HUES48 (cell line): ENCODE measurements around the gene MAGI2.
A peak's percentile ranks its signal among the peaks of the same experiment; 100 is the strongest.

Source experiments
- H3K27ac ChIP-seq: one replicate; pipeline ENCODE4 v1.7.0; 2013; ENCODE audit warnings: low read depth, low read length, inconsistent platforms
- H3K27me3 ChIP-seq: 2 replicates; pipeline ENCODE4 v1.6.1; 2013; ENCODE audit warnings: mild to moderate bottlenecking, low read length; ENCODE audit not compliant: control insufficient read depth, insufficient read depth
- H3K36me3 ChIP-seq: 2 replicates; pipeline ENCODE4 v1.6.1; 2013; ENCODE audit warnings: low read length; ENCODE audit not compliant: control insufficient read depth, insufficient read depth
- H3K4me1 ChIP-seq: 2 replicates; pipeline ENCODE4 v1.6.1; 2013; ENCODE audit warnings: mild to moderate bottlenecking, low read length; ENCODE audit not compliant: control insufficient read depth, insufficient read depth
- H3K4me3 ChIP-seq: 2 replicates; pipeline ENCODE4 v1.5.1; 2013; ENCODE audit warnings: mild to moderate bottlenecking, low read depth, low read length
- H3K9ac ChIP-seq: 2 replicates; pipeline ENCODE4 v1.6.1; 2013; ENCODE audit warnings: mild to moderate bottlenecking, low read depth, low read length, moderate library complexity
- H3K9me3 ChIP-seq: 2 replicates; pipeline ENCODE4 v1.6.1; 2013; ENCODE audit warnings: low read length; ENCODE audit not compliant: control insufficient read depth, insufficient read depth

Gene MAGI2

DNA sequence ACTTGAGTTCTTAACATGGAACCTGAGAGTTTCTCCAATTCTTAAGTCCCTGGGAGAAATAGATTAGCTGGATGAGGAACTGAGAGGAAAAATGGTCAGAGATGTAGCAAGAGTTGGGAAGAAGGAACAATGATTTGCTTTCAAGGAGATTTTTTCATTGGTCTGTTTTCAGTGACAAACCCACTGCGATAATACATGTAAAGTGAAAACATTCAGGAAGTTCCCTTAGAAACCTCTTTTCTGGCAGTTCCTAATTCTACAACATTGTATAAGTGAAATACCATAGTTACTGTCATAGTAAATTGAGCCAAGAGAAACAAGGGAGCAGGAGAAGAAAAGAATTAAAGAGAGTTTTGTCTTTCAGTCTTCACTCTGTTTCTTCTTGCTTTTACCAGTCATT, 12.1 kb upstream of the MAGI2 start:
- no peaks in the 10 kb centered on the region for H3K36me3 ChIP-seq
- no peak overlapping the region for H3K4me3 ChIP-seq
- no peak overlapping the region for H3K9ac ChIP-seq
- H3K27me3 ChIP-seq: no peaks in the 10 kb centered on the region
- no peak overlapping the region for H3K27ac ChIP-seq
- H3K4me1 ChIP-seq: no peaks in the 10 kb centered on the region
- no peaks in the 10 kb centered on the region for H3K9me3 ChIP-seq

DNA sequence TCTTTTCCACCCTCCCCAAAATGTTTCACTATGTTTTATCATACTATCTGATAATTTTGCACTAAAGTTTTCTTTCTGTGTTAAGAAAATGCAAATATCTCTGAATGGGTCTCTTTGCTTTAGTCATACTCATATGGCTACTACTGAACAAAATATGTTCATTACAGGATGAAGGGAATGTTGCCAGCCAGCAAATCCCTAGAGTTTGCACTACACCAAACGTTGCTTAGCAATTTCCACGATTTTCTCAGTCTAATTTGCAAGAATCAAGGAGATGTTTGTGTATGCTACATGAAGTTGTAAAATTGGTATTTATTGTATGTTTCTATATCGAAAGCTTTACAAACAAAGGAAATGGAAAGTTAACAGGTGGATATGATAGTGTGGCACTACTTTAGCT, 10.6 kb upstream of the MAGI2 start:
- Histone ChIP-seq H3K4me3 (no peak overlapping the region), H3K27ac (no peak overlapping the region), H3K36me3 (no peaks in the 10 kb centered on the region), H3K27me3 (no peaks in the 10 kb centered on the region), H3K9me3 (no peaks in the 10 kb centered on the region), H3K9ac (no peak overlapping the region), H3K4me1 (no peaks in the 10 kb centered on the region)

DNA sequence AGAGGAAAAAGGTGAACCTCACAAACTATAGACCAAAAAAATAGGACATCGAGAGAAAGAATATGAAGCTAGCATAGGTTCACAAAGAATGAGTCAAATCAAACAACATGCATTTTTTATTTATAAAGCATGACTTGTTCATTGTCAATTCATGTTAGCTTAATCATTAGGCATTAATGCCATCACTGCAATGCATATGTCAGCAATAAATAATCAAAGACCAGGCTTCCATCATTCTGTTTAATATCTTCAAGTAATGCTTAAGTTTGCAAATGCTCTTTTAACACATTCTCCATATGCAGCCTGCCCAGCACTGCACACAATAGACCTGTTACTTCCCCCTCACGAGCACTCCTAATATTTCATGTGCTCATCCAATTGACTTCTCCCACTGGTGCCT, 8.9 kb upstream of the MAGI2 start:
- Histone ChIP-seq H3K27ac (no peak overlapping the region), H3K9ac (no peak overlapping the region), H3K4me1 (no peaks in the 10 kb centered on the region), H3K9me3 (no peaks in the 10 kb centered on the region), H3K36me3 (no peaks in the 10 kb centered on the region), H3K4me3 (no peak overlapping the region), H3K27me3 (0 out of 2 replicates have a peak, but pooled peaks cover 3% of the 10 kb centered on the region)

DNA sequence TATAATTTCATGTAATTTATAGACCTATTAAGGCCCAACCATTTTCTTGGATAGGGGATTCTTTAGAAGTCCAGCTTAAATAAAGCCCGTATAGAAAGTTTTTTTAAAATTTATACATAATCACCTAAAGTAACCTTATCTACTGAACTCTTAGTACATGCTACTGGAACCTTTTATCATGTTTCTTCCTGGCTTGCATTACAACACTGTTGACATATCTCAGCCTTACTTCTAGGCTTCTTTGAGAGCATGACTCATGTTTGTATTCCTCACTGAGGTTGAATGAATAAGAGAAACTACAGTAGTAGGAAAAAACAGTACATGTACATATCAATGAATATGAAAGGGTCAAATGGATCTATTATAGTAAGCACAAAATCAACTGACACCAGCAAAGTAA, 8.2 kb upstream of the MAGI2 start:
- Histone ChIP-seq H3K36me3 (no peaks in the 10 kb centered on the region), H3K27ac (no peak overlapping the region), H3K27me3 (peaks cover 10% of the 10 kb centered on the region)

GRCh38 chr7:79459381-79459780, 5.9 kb upstream of the MAGI2 start:
- Histone ChIP-seq H3K4me3 (no peak overlapping the region), H3K9ac (no peak overlapping the region), H3K9me3 (no peaks in the 10 kb centered on the region), H3K27ac (no peak overlapping the region), H3K27me3 (peaks cover 33% of the 10 kb centered on the region), H3K4me1 (no peaks in the 10 kb centered on the region), H3K36me3 (no peaks in the 10 kb centered on the region)

More for the DNA sequence above, 8.2 kb upstream of the MAGI2 start:
- H3K9me3 ChIP-seq: no peaks in the 10 kb centered on the region
- H3K9ac ChIP-seq: no peak overlapping the region
- no peak overlapping the region for H3K4me3 ChIP-seq
- no peaks in the 10 kb centered on the region for H3K4me1 ChIP-seq

- peaks cover 39% of the 10 kb centered on the region for H3K27me3 ChIP-seq
- H3K9ac ChIP-seq: no peak overlapping the region
- H3K4me3 ChIP-seq: no peak overlapping the region
- no peaks in the 10 kb centered on the region for H3K36me3 ChIP-seq
- no peaks in the 10 kb centered on the region for H3K4me1 ChIP-seq
- no peaks in the 10 kb centered on the region for H3K9me3 ChIP-seq
- H3K27ac ChIP-seq: no peak overlapping the region
These were observed 5.3 kb upstream of the MAGI2 start for GRCh38 chr7:79458796-79459195.

DNA sequence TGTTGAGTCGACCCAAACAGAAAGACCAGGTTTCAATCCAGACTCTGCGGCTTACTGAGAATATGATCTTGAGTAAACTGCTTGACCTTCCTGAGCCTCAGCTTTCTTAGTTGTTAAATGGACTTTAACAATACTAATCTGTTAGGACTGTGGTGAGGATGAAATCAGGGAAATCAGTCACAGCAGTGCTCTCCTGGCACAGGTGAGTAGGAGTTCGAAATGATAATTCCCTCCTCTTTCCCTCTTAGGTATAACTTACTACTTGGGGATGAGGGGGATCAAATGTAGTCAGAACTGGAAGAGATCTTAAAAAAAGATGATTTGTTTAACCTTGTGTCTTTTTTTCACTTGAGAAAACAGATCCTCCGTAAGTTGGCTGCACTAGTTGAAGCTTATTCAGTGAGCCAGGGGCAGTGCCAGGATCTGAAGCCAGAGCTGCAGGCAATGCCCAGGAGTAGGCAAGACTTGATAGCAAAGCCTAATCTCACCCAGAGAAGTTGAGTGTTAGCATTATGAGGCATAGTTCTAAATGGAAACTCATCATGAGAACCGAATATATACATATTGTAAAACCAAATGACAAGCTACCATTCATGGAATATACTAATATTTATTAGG, 1.8 kb upstream of the MAGI2 start:
- Histone ChIP-seq H3K9ac (no peak overlapping the region), H3K27ac (no peak overlapping the region), H3K4me3 (no peak overlapping the region), H3K9me3 (no peaks in the 10 kb centered on the region), H3K36me3 (no peaks in the 10 kb centered on the region), H3K4me1 (0 out of 2 replicates have a peak, but pooled peaks cover 3% of the 10 kb centered on the region), H3K27me3 (peaks cover 74% of the 10 kb centered on the region)

GRCh38 chr7:79454361-79454960, 994 bp upstream of the MAGI2 start:
- peak overlapping the region; percentile 77 for H3K4me3 ChIP-seq
- no peaks in the 10 kb centered on the region for H3K9me3 ChIP-seq
- H3K27me3 ChIP-seq: peaks cover 78% of the 10 kb centered on the region
- H3K36me3 ChIP-seq: no peaks in the 10 kb centered on the region
- H3K9ac ChIP-seq: no peak overlapping the region; the same call in 1 of the 2 replicates
- H3K4me1 ChIP-seq: 0 out of 2 replicates have a peak, but pooled peaks cover 3% of the 10 kb centered on the region
- no peak overlapping the region for H3K27ac ChIP-seq

DNA sequence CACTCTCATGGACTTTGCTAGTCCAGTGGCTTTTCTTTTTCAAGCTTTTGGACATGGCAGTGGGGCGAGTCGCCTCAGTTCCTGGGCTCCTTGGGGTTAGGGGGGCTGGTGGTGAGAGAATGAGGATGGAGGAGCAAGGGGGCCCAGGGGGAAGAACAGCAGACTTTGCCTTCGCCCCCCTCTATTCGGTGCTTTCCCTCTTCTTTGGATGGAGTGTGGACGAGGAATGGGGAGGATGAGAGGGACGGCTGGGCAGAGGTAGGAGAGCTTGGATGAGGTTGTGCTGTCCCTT, 255 bp downstream of the MAGI2 start:
- H3K4me3 ChIP-seq: peak overlapping the region; percentile 77
- H3K9ac ChIP-seq: no peak overlapping the region
- H3K4me1 ChIP-seq: 0 out of 2 replicates have a peak, but pooled peaks cover 3% of the 10 kb centered on the region
- peaks cover 78% of the 10 kb centered on the region for H3K27me3 ChIP-seq
- H3K9me3 ChIP-seq: no peaks in the 10 kb centered on the region
- H3K36me3 ChIP-seq: no peaks in the 10 kb centered on the region
- no peak overlapping the region for H3K27ac ChIP-seq

GRCh38 chr7:79452495-79453265, 787 bp downstream of the MAGI2 start:
- peaks cover 78% of the 10 kb centered on the region for H3K27me3 ChIP-seq
- no peaks in the 10 kb centered on the region for H3K36me3 ChIP-seq
- no peak overlapping the region for H3K27ac ChIP-seq
- no peaks in the 10 kb centered on the region for H3K9me3 ChIP-seq
- H3K4me3 ChIP-seq: peak overlapping the region; percentile 77
- H3K9ac ChIP-seq: no peak overlapping the region; the same call in none of the 2 replicates
- 0 out of 2 replicates have a peak, but pooled peaks cover 3% of the 10 kb centered on the region for H3K4me1 ChIP-seq

DNA sequence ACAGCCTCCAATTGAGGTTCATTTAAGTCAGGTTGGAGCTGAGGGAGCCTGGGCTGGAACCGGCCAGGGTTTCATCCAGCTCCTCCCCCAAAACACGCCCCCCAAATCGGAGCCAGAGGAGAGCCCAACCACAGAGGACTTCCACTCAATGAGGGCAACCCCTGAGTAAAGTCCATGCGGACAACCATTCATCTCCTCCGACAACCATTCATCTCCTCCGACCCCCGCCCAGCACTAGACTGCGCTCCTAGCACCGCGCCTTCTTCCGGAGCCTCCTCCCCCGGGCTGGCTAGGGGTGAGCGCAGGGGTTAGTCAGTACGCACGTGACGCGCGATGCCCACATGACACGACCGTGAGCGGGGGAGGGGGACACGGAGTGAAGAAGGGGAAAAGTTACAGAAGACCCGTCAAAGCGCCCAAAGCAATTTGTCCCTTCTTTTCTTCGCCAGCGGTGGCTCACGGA, 1.4 kb downstream of the MAGI2 start:
- Histone ChIP-seq H3K36me3 (no peaks in the 10 kb centered on the region), H3K9me3 (no peaks in the 10 kb centered on the region), H3K4me3 (peak overlapping the region; percentile 77), H3K4me1 (0 out of 2 replicates have a peak, but pooled peaks cover 3% of the 10 kb centered on the region), H3K27ac (no peak overlapping the region), H3K27me3 (peaks cover 73% of the 10 kb centered on the region), H3K9ac (no peak overlapping the region; the same call in 1 of the 2 replicates)
